ENCODE data around the gene SH3RF1.

DNA sequence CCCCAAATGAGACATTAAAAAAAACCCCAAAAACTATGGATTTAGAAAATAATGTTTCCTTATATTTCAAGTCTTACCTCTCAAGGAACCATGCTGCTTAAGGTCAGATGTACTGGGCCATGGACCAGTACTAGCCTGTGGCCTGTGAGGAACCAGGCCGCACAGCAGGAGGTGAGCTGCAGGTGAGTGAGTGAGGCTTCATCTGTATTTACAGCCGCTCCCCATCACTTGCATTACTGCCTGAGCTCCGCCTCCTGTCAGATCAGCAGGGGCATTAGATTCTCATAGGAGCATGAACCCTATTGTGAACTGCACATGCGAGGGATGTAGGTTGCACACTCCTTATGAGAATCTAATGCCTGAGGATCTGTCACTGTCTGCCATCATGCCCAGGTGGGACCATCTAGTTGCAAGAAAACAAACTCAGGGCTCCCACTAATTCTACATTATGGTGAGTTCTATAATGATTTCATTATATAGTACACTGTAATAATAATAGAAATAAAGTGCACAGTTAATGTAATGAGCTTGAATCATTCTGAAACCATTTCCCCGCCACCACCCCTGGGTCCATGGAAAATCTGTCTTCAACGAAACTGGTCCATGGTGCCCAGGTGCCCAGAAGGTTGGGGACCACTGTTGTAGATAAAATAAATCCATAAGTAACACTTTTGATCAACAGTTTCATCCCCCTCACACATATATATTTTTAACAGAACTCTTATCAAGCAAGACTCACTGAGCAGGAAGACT, 155.4 kb downstream of the SH3RF1 start:
- TF ChIP-seq, protein P1, sequence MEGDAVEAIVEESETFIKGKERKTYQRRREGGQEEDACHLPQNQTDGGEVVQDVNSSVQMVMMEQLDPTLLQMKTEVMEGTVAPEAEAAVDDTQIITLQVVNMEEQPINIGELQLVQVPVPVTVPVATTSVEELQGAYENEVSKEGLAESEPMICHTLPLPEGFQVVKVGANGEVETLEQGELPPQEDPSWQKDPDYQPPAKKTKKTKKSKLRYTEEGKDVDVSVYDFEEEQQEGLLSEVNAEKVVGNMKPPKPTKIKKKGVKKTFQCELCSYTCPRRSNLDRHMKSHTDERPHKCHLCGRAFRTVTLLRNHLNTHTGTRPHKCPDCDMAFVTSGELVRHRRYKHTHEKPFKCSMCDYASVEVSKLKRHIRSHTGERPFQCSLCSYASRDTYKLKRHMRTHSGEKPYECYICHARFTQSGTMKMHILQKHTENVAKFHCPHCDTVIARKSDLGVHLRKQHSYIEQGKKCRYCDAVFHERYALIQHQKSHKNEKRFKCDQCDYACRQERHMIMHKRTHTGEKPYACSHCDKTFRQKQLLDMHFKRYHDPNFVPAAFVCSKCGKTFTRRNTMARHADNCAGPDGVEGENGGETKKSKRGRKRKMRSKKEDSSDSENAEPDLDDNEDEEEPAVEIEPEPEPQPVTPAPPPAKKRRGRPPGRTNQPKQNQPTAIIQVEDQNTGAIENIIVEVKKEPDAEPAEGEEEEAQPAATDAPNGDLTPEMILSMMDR (IDR thresholded peaks at IDR 0.05): no peak
- no peak for TF ChIP-seq POLR2A (IDR thresholded peaks at IDR 0.05)

All from body of pancreas (tissue), 4 donors.